Measurements from ENCODE around the gene ROPN1B.

ROPN1B gene

GRCh38 chr3:126031981-126032471 is 63.0 kb downstream of the ROPN1B start:
- Mint-ChIP-seq H3K9me3 (peaks cover 20% of the 10 kb centered on the region), H3K4me3 (no peak overlapping the region), H3K36me3 (ENCODE audit: low read depth) (peaks cover 70% of the 10 kb centered on the region), H3K27me3 (ENCODE audit: low read depth) (no peaks in the 10 kb centered on the region), H3K4me1 (peaks cover 20% of the 10 kb centered on the region), H3K27ac (no peak overlapping the region)
- no peak for TF ChIP-seq CTCF (IDR thresholded peaks at IDR 0.05; ENCODE audit: unreplicated experiment in 3 of 3)
